GM12891 (cell line): ENCODE results near the gene EZH1.

ENCODE experiments used
- POLR2A ChIP-seq: IDR thresholded peaks from 2 replicates; pipeline ENCODE4 v1.6.1; 2011; ENCODE audit warnings: low read depth, low read length, control low read depth
- POU2F2 ChIP-seq: IDR thresholded peaks from 2 replicates; pipeline ENCODE4 v1.6.1; 2011; ENCODE audit warnings: low read depth, mild to moderate bottlenecking, control low read depth, low read length, moderate library complexity
- SPI1 ChIP-seq: IDR thresholded peaks from 2 replicates; pipeline ENCODE4 v1.6.1; 2011; ENCODE audit warnings: low read depth, low read length, control low read depth
- TAF1 ChIP-seq: IDR thresholded peaks from 2 replicates; pipeline ENCODE4 v1.6.1; 2011; ENCODE audit warnings: low read depth, low read length, control low read depth

- TF ChIP-seq TAF1 (no peak), POLR2A (no peak), SPI1 (no peak), POU2F2 (no peak)
These were observed 33.7 kb upstream of the EZH1 start for GRCh38 chr17:42778570-42778969.
